K562 (cell line): ENCODE data around the gene SLC39A3. TPM values are rescaled to one million over a fixed set of nuclear protein-coding genes. Genes with fewer than 3 reads are reported as not detected.
A peak's percentile ranks its signal among the peaks of the same experiment; 100 is the strongest.

ENCODE experiments used
- ATAC-seq: fragments of 200-7000 bp; cut with Tn5 transposase; 3 replicates; pipeline ENCODE4 v1.9.1; 2020; ENCODE audit warnings: moderate library complexity
- BruUV-seq: library from RNA; stranded (reverse); fragments of 400-500 nt; replicated peaks from 2 replicates; lab custom pipeline; 2021; lab: Mats Ljungman, UMichigan
- CTCF ChIA-PET: fragments of 300-600 bp; formaldehyde crosslinking; extraction: SDS; loops from one replicate; lab custom pipeline; 2021; ENCODE audit warnings: low intra/inter-chr PET ratio; lab: Yijun Ruan, JAX
- POLR2A ChIA-PET: fragments of 300-600, 350-650 bp; sonication (Branson Sonifier 250); formaldehyde crosslinking; extraction: SDS; loops from one replicate; lab custom pipeline; 2021; ENCODE audit warnings: antibody characterized with exemption, inconsistent platforms; lab: Yijun Ruan, JAX
- DNase-seq, 4 experiments: peaks; one replicate each; pipeline versions ENCODE4 v3.0.0 to v3.0.0-alpha.2; 2011 to 2018; ENCODE audit warnings: low spot score in 3 of 4, mixed read lengths in 3 of 4; ENCODE audit errors: extremely low read depth in 1 of 4
- FAIRE-seq: peaks from 2 replicates; lab custom pipeline; 2011; peaks lifted over from hg19 to GRCh38; lab: Jason Lieb, UNC
- H2AFZ ChIP-seq: 2 replicates; pipeline ENCODE4 v1.6.0; 2011; ENCODE audit warnings: low read depth, low read length, control low read depth, inconsistent platforms
- H3K27ac ChIP-seq: fragments of 200-600 bp; 3 replicates; pipeline ENCODE4 v1.8.0; 2011; ENCODE audit warnings: low read depth, mild to moderate bottlenecking, control low read depth, inconsistent platforms, low read length, moderate library complexity, mixed read lengths; ENCODE audit errors: extremely low read depth
- H3K27me3 ChIP-seq, 2 experiments: fragments of 300-600 bp in 1 of 2; 2 replicates in 1 of 2; 3 replicates in 1 of 2; pipeline versions ENCODE4 v1.6.0 to v1.8.0; 2011; ENCODE audit warnings: inconsistent platforms in 2 of 2, low read length in 2 of 2, mild to moderate bottlenecking in 1 of 2, mixed read lengths in 1 of 2, moderate library complexity in 1 of 2; ENCODE audit not compliant: control insufficient read depth in 2 of 2, insufficient read depth in 2 of 2
- H3K36me3 ChIP-seq: fragments of 300-600 bp; 3 replicates; pipeline ENCODE4 v1.8.0; 2011; ENCODE audit warnings: mild to moderate bottlenecking, low read length, inconsistent platforms; ENCODE audit not compliant: control insufficient read depth, insufficient read depth
- H3K4me1 ChIP-seq, 2 experiments: fragments of 200-600 bp in 1 of 2; replicated peaks in 1 of 2; 2 replicates in 1 of 2; 3 replicates in 1 of 2; pipeline versions ENCODE4 v1.5.1 to v1.8.0; 2011; ENCODE audit warnings: inconsistent platforms in 2 of 2, low read length in 2 of 2, mild to moderate bottlenecking in 1 of 2, mixed read lengths in 1 of 2, moderate library complexity in 1 of 2; ENCODE audit not compliant: control insufficient read depth in 2 of 2, insufficient read depth in 2 of 2
- H3K4me2 ChIP-seq: 2 replicates; pipeline ENCODE4 v1.6.1; 2011; ENCODE audit warnings: low read length, control low read depth, inconsistent platforms, mixed read lengths; ENCODE audit not compliant: insufficient read depth
- H3K4me3 ChIP-seq: fragments of 200-600 bp; sonication (generic), shearing (Covaris generic); 2 replicates; pipeline ENCODE4 v1.5.1; 2016; ENCODE audit warnings: control low read depth, inconsistent platforms
- H3K79me2 ChIP-seq: fragments of 200-600 bp; 3 replicates; pipeline ENCODE4 v1.8.0; 2011; ENCODE audit warnings: low read length, inconsistent platforms; ENCODE audit not compliant: control insufficient read depth, insufficient read depth
- H3K9ac ChIP-seq, 2 experiments: 2 replicates each; pipeline versions ENCODE4 v1.6.0 to v1.6.1; 2011; ENCODE audit warnings: low read depth in 2 of 2, low read length in 2 of 2, control low read depth in 1 of 2, inconsistent platforms in 1 of 2, mild to moderate bottlenecking in 1 of 2, mixed read lengths in 1 of 2; ENCODE audit not compliant: insufficient read depth in 1 of 2
- H3K9me1 ChIP-seq: one replicate; pipeline ENCODE4 v1.6.0; 2011; ENCODE audit warnings: inconsistent platforms, mild to moderate bottlenecking, low read length, moderate library complexity; ENCODE audit not compliant: control insufficient read depth, insufficient read depth
- H3K9me3 ChIP-seq: replicated peaks from 2 replicates; pipeline ENCODE4 v1.5.1; 2011; ENCODE audit warnings: low read depth, low read length, inconsistent platforms; ENCODE audit not compliant: control insufficient read depth, insufficient read depth
- H4K20me1 ChIP-seq: replicated peaks from 2 replicates; pipeline ENCODE4 v1.6.1; 2011; ENCODE audit warnings: low read length, inconsistent platforms, mixed read lengths; ENCODE audit not compliant: control insufficient read depth, insufficient read depth
- DACH1 ChIP-seq: fragments of 450-650 bp; IDR thresholded peaks from 2 replicates; pipeline ENCODE4 v1.6.1; 2018; ENCODE audit not compliant: partially characterized antibody
- GATAD2A ChIP-seq: fragments of 450-650 bp; IDR thresholded peaks from 2 replicates; pipeline ENCODE4 v1.6.1; 2017
- NFE2L1 ChIP-seq: fragments of 450-650 bp; IDR thresholded peaks from 2 replicates; pipeline ENCODE4 v1.6.1; 2016; ENCODE audit warnings: missing genetic modification characterization, low read depth, mild to moderate bottlenecking, missing compliant biosample characterization, moderate library complexity, borderline replicate concordance
- PHF20 ChIP-seq: fragments of 450-650 bp; IDR thresholded peaks from 2 replicates; pipeline ENCODE4 v1.6.1; 2018; ENCODE audit not compliant: partially characterized antibody
- PHF8 ChIP-seq: fragments of 200-600 bp; sonication (generic); IDR thresholded peaks from 2 replicates; pipeline ENCODE4 v1.6.1; 2012; ENCODE audit warnings: mixed run types, mild to moderate bottlenecking, inconsistent platforms, low read length, moderate library complexity, borderline replicate concordance
- PPARD ChIP-seq: fragments of 250-450 bp; sonication (Bioruptor Pico); IDR thresholded peaks from 2 replicates; pipeline ENCODE4 v1.8.0; 2022; ENCODE audit warnings: inconsistent platforms, mild to moderate bottlenecking, moderate library complexity
- SREBF1 ChIP-seq: fragments of 150-350 bp; IDR thresholded peaks from 2 replicates; pipeline ENCODE4 v1.6.1; 2014; ENCODE audit warnings: antibody characterized with exemption, low read depth, low read length, borderline replicate concordance
- TCF7 ChIP-seq: sonication (generic); IDR thresholded peaks from 2 replicates; pipeline ENCODE4 v1.6.1; 2016; ENCODE audit warnings: antibody characterized with exemption, borderline replicate concordance
- TOE1 ChIP-seq, 2 experiments: fragments of 450-650 bp in 1 of 2; sonication (generic) in 1 of 2; formaldehyde crosslinking in 1 of 2; IDR thresholded peaks; 2 replicates each; pipeline versions ENCODE4 v1.7.1 to v1.8.0; 2016 to 2022; ENCODE audit warnings: borderline replicate concordance in 2 of 2, mild to moderate bottlenecking in 2 of 2, antibody characterized with exemption in 1 of 2, inconsistent platforms in 1 of 2, low read depth in 1 of 2, missing genetic modification reagents in 1 of 2, moderate library complexity in 1 of 2
- ZNF184 ChIP-seq: sonication (generic); formaldehyde crosslinking; IDR thresholded peaks from 2 replicates; pipeline ENCODE4 v1.5.0; 2020; ENCODE audit warnings: missing genetic modification reagents
- ZNF347 ChIP-seq: fragments of 450-650 bp; formaldehyde crosslinking; IDR thresholded peaks from 2 replicates; pipeline ENCODE4 v1.4.0; 2020; ENCODE audit warnings: low read depth, mild to moderate bottlenecking, moderate library complexity
- WGBS: fragments of 100-300 bp; shearing (Covaris generic); methylation state at CpG from one replicate; pipeline ENCODE4 v1.1.6; 2016; ENCODE audit warnings: low coverage, mixed read lengths; ENCODE audit not compliant: insufficient coverage; ENCODE audit errors: missing lambda C conversion rate; 5-methylcytosine and 5-hydroxymethylcytosine counted together
- in situ Hi-C: fragments of 300-500 bp; cut with MboI; formaldehyde crosslinking; loops from 4 replicates; pipeline ENCODE4 v1.15.0; 2018; ENCODE audit warnings: inconsistent platforms, mixed read lengths
- intact Hi-C: fragments of 100-400 bp; cut with micrococcal nuclease; formaldehyde crosslinking; loops from 2 replicates; pipeline ENCODE4 v1.14.2; 2022
- polyA plus RNA-seq, 8 experiments: library from polyadenylated mRNA; depleted of rRNA in 4 of 8; stranded (reverse) in 5 of 8; unstranded in 3 of 8; fragments of >200 nt; fragmentation: Nextera tagmentation in 2 of 8; fragmentation: Illumina TruSeq in 1 of 8; extraction: Ambion mirVana in 2 of 8; extraction: Trizol in 1 of 8; gene quantifications; 2 replicates each; pipeline versions ENCODE4 v1.2.1 to v1.2.3, GENCODE V29; 2011 to 2014; ENCODE audit warnings: inconsistent platforms in 1 of 8, missing spikeins in 1 of 8
- total RNA-seq, 7 experiments: library from RNA; depleted of rRNA in 6 of 7; stranded (reverse); fragments of >200 nt in 6 of 7; fragmentation: Illumina TruSeq in 2 of 7; extraction: Trizol in 2 of 7; gene quantifications; 2 replicates each; pipeline versions ENCODE4 v1.2.1 to v1.2.3, GENCODE V29; 2011 to 2021; ENCODE audit warnings: low replicate concordance in 1 of 7
- TF ChIP-seq, protein P1 (sequence below): fragments of 250-450 bp; sonication (Bioruptor Pico); IDR thresholded peaks from 2 replicates; pipeline ENCODE4 v1.5.1; 2021; ENCODE audit warnings: mild to moderate bottlenecking
- TF ChIP-seq, protein P2 (sequence below), 2 experiments: IDR thresholded peaks in 1 of 2; conservative IDR thresholded peaks in 1 of 2; 2 replicates each; pipeline ENCODE4 v1.6.1; 2016; ENCODE audit warnings: low read depth in 2 of 2, mild to moderate bottlenecking in 1 of 2, missing compliant biosample characterization in 1 of 2, missing genetic modification characterization in 1 of 2, moderate library complexity in 1 of 2

SLC39A3 gene
- total and polyA plus RNA-seq, 9 of the 15 experiments (the other 6 are each of a cell fraction or from before 2014, with no cell fraction given): 2.3 to 215 (median 127) TPM

DNA sequence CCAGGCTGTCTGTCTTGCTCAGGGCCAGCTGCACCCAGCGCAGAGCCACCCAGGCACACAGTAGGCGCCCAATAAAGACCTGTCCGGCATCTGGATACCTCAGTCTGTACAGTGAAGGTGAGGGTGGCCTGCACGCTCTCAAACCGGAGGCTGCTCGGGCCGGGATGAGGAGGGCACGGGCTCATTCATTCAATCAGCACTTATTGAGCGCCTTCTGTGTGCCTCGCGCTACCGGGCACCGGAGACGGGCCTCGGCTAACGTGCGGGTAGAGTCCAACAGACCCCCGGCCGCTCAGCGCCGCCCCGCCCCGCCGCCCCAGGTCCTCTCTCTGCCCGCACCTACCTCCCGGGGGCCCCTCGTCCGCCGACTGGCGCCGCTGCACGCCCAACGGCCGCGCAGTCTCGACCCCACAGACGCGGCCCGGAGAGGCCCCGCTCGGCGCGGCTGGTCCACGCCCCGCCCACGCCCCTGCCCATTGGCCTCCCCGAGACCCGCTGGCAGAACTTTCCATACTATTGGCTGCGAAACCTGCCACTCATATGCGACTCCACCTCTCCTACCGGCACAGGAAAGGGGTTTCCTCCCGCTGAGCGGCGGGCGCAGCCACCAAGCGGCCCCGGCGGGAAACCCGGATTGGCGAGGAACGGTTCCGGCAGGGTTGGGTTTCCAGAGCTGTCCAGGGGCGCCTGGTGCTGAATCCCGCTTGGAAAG, at the start of gene SLC39A3 (continued):
- TF ChIP-seq, protein P1, sequence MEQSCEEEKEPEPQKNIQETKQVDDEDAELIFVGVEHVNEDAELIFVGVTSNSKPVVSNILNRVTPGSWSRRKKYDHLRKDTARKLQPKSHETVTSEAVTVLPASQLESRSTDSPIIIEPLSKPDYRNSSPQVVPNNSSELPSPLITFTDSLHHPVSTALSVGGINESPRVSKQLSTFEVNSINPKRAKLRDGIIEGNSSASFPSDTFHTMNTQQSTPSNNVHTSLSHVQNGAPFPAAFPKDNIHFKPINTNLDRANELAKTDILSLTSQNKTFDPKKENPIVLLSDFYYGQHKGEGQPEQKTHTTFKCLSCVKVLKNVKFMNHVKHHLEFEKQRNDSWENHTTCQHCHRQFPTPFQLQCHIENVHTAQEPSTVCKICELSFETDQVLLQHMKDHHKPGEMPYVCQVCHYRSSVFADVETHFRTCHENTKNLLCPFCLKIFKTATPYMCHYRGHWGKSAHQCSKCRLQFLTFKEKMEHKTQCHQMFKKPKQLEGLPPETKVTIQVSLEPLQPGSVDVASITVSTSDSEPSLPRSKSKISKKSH: no peak
- no peak for TF ChIP-seq TCF7

DNA sequence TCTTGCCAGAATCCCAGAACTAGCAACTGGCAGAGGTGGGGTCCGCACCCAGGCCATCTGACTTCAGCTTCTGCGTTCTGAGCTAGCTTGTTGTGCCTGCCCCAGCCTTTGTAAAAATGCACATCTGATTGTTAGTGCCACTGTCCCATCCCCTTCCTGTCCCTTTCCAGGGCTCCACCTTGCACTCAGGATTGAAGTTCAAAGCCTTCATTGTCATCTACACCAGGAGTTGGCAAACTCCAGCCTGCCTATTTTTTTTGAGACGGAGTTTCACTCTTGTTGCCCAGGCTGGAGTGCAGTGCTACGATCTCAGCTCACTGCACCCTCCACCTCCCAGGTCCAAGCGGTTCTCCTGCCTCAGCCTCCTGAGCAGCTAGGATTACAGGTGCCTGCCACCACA, 48.4 kb upstream of the SLC39A3 start:
- Histone ChIP-seq H3K4me3 (no peak overlapping the region), H3K36me3 (peaks cover 56% of the 10 kb centered on the region; the same call in 2 of the 3 replicates), H3K9me3 (no peaks in the 10 kb centered on the region), H3K79me2 (peaks cover 50% of the 10 kb centered on the region), H4K20me1 (0 out of 2 replicates have a peak, but pooled peaks cover 5% of the 10 kb centered on the region), H3K9ac (peak overlapping the region in 1 of 2 experiments; percentile 40; a peak in 1 of 4 replicates), H3K4me2 (no peak overlapping the region), H3K27ac (no peak overlapping the region), H3K4me1 (peaks cover 8 to 48% of the 10 kb centered on the region in 2 experiments; a peak in 4 of 5 replicates), H3K9me1 (no peaks in the 10 kb centered on the region), H2AFZ (no peak overlapping the region), H3K27me3 (no peaks in the 10 kb centered on the region)
- POLR2A ChIA-PET: interaction anchor here (1.6 to 3.4 kb wide), 2 partner anchors 10 to 12 kb away, joined by 3 to 12 read pairs; no protein-coding TSS in a partner anchor
- in situ Hi-C loops (no loop called here), intact Hi-C loops (no loop called here)
- BruUV-seq: no TSS peak
- WGBS: 85% methylated on average over 5 of the region's 5 CpGs
- no peak for DNase-seq
- FAIRE-seq: no peak
- no peak for ATAC-seq
- CTCF ChIA-PET: no interaction called here
- TF ChIP-seq PHF20 (no peak), NFE2L1 (tag) (no peak), SREBF1 (no peak), TOE1 (IDR thresholded peaks at IDR 0.05; ENCODE audit: borderline replicate concordance) (no peak), TOE1 (CRISPR knock-in tag; IDR thresholded peaks at IDR 0.05; ENCODE audit: borderline replicate concordance, low read depth) (no peak), ZNF347 (CRISPR knock-in tag) (no peak), DACH1 (no peak), ZNF184 (CRISPR knock-in tag) (no peak), PHF8 (no peak), GATAD2A (no peak), PPARD (CRISPR knock-in tag) (no peak)
- TF ChIP-seq, protein P2, sequence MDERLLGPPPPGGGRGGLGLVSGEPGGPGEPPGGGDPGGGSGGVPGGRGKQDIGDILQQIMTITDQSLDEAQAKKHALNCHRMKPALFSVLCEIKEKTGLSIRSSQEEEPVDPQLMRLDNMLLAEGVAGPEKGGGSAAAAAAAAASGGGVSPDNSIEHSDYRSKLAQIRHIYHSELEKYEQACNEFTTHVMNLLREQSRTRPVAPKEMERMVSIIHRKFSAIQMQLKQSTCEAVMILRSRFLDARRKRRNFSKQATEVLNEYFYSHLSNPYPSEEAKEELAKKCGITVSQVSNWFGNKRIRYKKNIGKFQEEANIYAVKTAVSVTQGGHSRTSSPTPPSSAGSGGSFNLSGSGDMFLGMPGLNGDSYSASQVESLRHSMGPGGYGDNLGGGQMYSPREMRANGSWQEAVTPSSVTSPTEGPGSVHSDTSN (CRISPR knock-in tag; IDR thresholded peaks at IDR 0.05; ENCODE audit: low read depth): no peak
- TF ChIP-seq, protein P2 (tag; conservative IDR thresholded peaks at IDR 0.05; ENCODE audit: low read depth): no peak
